Tracheal epithelial cell (primary cell): ENCODE data around the gene TM6SF1. TPM values are rescaled to one million over a fixed set of nuclear protein-coding genes. Genes with fewer than 3 reads are reported as not detected.

Source experiments
- total RNA-seq: library from RNA; depleted of rRNA; stranded (reverse); fragments of >200 nt; gene quantifications from 2 replicates; pipeline ENCODE4 v1.2.1, GENCODE V29; 2014

TM6SF1 gene
- 2.7 and 2.8 TPM in 2 replicates for total RNA-seq

GRCh38 chr15:83106994-83107840 lies at the start of gene TM6SF1:
Gene TM6SF1 (plus strand): TSS chr15:83107645. CDS start chr15:83107681, 36 bp downstream.

DNA sequence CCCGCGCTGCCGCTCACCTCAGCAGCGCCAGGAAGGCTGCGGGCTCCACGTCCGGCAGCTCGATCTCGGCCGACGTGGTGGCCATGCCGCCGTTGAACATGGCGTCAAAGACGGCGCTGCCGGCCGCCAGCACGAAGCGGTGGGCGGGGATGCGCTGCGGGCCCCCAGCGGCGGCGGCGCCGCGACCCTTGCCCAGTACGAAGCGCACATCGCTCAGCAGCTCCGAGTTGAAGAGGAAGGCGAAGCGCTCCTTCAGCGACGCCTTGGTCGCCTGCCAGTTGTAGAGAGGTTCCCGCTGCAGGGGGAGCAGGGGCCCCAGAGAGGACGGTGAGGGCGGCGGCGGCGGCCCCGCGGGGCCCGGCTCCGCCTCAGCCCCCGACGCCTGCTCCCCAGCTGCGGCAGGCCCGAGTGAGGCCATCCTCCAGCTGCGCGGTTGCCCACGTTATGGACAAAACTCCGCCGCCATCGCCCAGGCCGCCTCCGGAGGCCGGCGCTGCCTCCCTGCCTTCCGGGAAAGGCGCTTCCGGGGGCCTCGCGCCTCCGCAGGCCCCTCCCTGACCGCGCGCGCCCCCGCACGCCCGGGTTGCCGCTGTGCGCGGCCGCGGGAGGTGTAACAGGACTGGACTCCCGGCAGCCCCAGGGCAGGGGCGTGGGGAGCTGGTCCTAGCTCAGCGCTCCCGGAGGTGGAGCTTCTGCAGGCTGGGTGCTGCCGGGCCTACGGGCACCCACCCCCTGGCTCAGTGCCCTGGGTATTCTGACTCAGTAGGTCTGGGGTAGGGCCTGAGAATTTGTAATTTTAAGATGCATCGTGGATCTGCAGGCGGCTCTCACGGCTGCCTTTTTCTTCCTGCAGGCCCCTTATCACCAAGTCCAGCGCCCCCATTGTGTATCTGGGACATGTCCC lies 40.5 kb upstream of the TM6SF1 start, which contains the start of gene BTBD1:
BTBD1 (minus strand) TSS at position 519 of the 904 bp plus-strand sequence; CDS start at position 418, 101 bp downstream.

Other genes starting within 250 kb of the TM6SF1 start
- gene HOMER2, start 154.9 kb upstream of the TM6SF1 start, total RNA-seq, result 58.3 and 61.0 TPM in 2 replicates
- gene RAMAC, start 121.4 kb upstream of the TM6SF1 start, total RNA-seq, result 63.9 and 64.6 TPM in 2 replicates
- 3.6 and 8.7 TPM in 2 replicates for gene C15orf40, start 96.0 kb upstream of the TM6SF1 start, total RNA-seq
- gene BTBD1, start 40.4 kb upstream of the TM6SF1 start, total RNA-seq, result 86.0 and 114 TPM in 2 replicates
- gene HDGFL3, start 100.2 kb downstream of the TM6SF1 start, total RNA-seq, result 52.2 and 52.8 TPM in 2 replicates
- gene BNC1, start 177.0 kb downstream of the TM6SF1 start, total RNA-seq, result 52.1 and 69.3 TPM in 2 replicates